Trophoblast cell (in vitro differentiated cells and primary cell): ENCODE measurements around the gene RACK1.
"Not testable (repeated sequence)": the region's sequence is repeated elsewhere in the genome, so short reads cannot be mapped to it uniquely, and the experiment has no call there.

Source experiments
- DNase-seq, 2 donors: peaks; one replicate each; pipeline ENCODE4 v3.0.0-alpha.2; 2016
- H2AFZ ChIP-seq: 2 replicates; pipeline ENCODE4 v1.6.1; 2013; ENCODE audit warnings: low read length, moderate library complexity, mild to moderate bottlenecking; ENCODE audit not compliant: insufficient read depth, poor library complexity
- H2AK5ac ChIP-seq: 2 replicates; pipeline ENCODE4 v1.6.1; 2013; ENCODE audit warnings: mild to moderate bottlenecking, low read length
- H2BK120ac ChIP-seq: 2 replicates; pipeline ENCODE4 v1.6.1; 2013; ENCODE audit warnings: low read length, mild to moderate bottlenecking, moderate library complexity; ENCODE audit not compliant: insufficient read depth, poor library complexity
- H2BK12ac ChIP-seq: 2 replicates; pipeline ENCODE4 v1.6.1; 2013; ENCODE audit warnings: mild to moderate bottlenecking, low read length, moderate library complexity
- H2BK5ac ChIP-seq: 2 replicates; pipeline ENCODE4 v1.6.1; 2013; ENCODE audit warnings: low read length, low read depth, moderate library complexity, mild to moderate bottlenecking; ENCODE audit not compliant: poor library complexity
- H3K14ac ChIP-seq: 2 replicates; pipeline ENCODE4 v1.6.1; 2013; ENCODE audit warnings: mild to moderate bottlenecking, low read length
- H3K18ac ChIP-seq: 2 replicates; pipeline ENCODE4 v1.6.1; 2013; ENCODE audit warnings: mild to moderate bottlenecking, low read length
- H3K23ac ChIP-seq: 2 replicates; pipeline ENCODE4 v1.6.1; 2013; ENCODE audit warnings: low read length
- H3K27ac ChIP-seq: 2 replicates; pipeline ENCODE4 v1.5.1; 2013; ENCODE audit warnings: low read depth, mild to moderate bottlenecking, inconsistent platforms, low read length, moderate library complexity
- H3K27me3 ChIP-seq: 2 replicates; pipeline ENCODE4 v1.6.1; 2013; ENCODE audit warnings: inconsistent platforms, mild to moderate bottlenecking, low read length, moderate library complexity; ENCODE audit not compliant: insufficient read depth
- H3K36me3 ChIP-seq, 2 experiments: 1 replicate in 1 of 2; 2 replicates in 1 of 2; pipeline ENCODE4 v1.6.1; 2013; ENCODE audit warnings: low read length in 2 of 2, mild to moderate bottlenecking in 2 of 2, moderate library complexity in 1 of 2; ENCODE audit not compliant: insufficient read depth in 2 of 2, control insufficient read depth in 1 of 2
- H3K4ac ChIP-seq: 2 replicates; pipeline ENCODE4 v1.6.1; 2013; ENCODE audit warnings: low read depth, mild to moderate bottlenecking, low read length, moderate library complexity
- H3K4me1 ChIP-seq, 2 experiments: 1 replicate in 1 of 2; 2 replicates in 1 of 2; pipeline ENCODE4 v1.6.1; 2013; ENCODE audit warnings: low read length in 2 of 2, mild to moderate bottlenecking in 2 of 2, moderate library complexity in 1 of 2; ENCODE audit not compliant: insufficient read depth in 2 of 2, control insufficient read depth in 1 of 2
- H3K4me2 ChIP-seq: 2 replicates; pipeline ENCODE4 v1.6.1; 2013; ENCODE audit warnings: inconsistent platforms, mild to moderate bottlenecking, low read length, moderate library complexity
- H3K4me3 ChIP-seq: 2 replicates; pipeline ENCODE4 v1.5.1; 2013; ENCODE audit warnings: mild to moderate bottlenecking, low read depth, low read length, inconsistent platforms
- H3K79me1 ChIP-seq: one replicate; pipeline ENCODE4 v1.6.1; 2013; ENCODE audit warnings: low read length
- H3K79me2 ChIP-seq: 2 replicates; pipeline ENCODE4 v1.6.1; 2013; ENCODE audit warnings: low read length, mild to moderate bottlenecking; ENCODE audit not compliant: control insufficient read depth, insufficient read depth, poor library complexity
- H3K9ac ChIP-seq: 2 replicates; pipeline ENCODE4 v1.6.1; 2013; ENCODE audit warnings: mild to moderate bottlenecking, low read length
- H3K9me3 ChIP-seq: 2 replicates; pipeline ENCODE4 v1.6.1; 2013; ENCODE audit warnings: low read depth, mild to moderate bottlenecking, control low read depth, inconsistent platforms, low read length; ENCODE audit not compliant: insufficient read depth
- H4K12ac ChIP-seq: 2 replicates; pipeline ENCODE4 v1.6.1; 2013; ENCODE audit warnings: low read depth, mild to moderate bottlenecking, low read length, moderate library complexity
- H4K8ac ChIP-seq: 2 replicates; pipeline ENCODE4 v1.6.1; 2013; ENCODE audit warnings: low read depth, mild to moderate bottlenecking, low read length, moderate library complexity
- H4K91ac ChIP-seq: one replicate; pipeline ENCODE4 v1.6.1; 2013; ENCODE audit warnings: low read depth, mild to moderate bottlenecking, low read length, moderate library complexity
- WGBS: extraction: QIAGEN DNeasy Blood & Tissue Kit; methylation state at CpG from one replicate; pipeline ENCODE4 v1.1.7; 2013; ENCODE audit warnings: missing lambda C conversion rate; ENCODE audit not compliant: insufficient read length, insufficient coverage; ENCODE audit errors: extremely low coverage; 5-methylcytosine and 5-hydroxymethylcytosine counted together

RACK1 gene

GRCh38 chr5:181212080-181212479, 31.6 kb downstream of the RACK1 start:
- H4K12ac ChIP-seq: no peak overlapping the region
- H2BK120ac ChIP-seq: no peak overlapping the region
- H3K14ac ChIP-seq: no peak overlapping the region
- no peaks in the 10 kb centered on the region for H3K36me3 ChIP-seq
- no CpG with 5 or more reads among the region's 6 CpGs for WGBS
- H3K18ac ChIP-seq: no peak overlapping the region
- H3K4me3 ChIP-seq: no peak overlapping the region
- no peak overlapping the region for H3K9ac ChIP-seq
- H3K4me2 ChIP-seq: no peak overlapping the region
- no peak overlapping the region for H2AK5ac ChIP-seq
- no peak overlapping the region for H3K23ac ChIP-seq
- no peaks in the 10 kb centered on the region for H3K27me3 ChIP-seq
- H3K9me3 ChIP-seq: no peaks in the 10 kb centered on the region
- H2BK5ac ChIP-seq: no peak overlapping the region
- H4K8ac ChIP-seq: no peak overlapping the region
- H2BK12ac ChIP-seq: no peak overlapping the region
- no peak overlapping the region for H2AFZ ChIP-seq
- H3K79me1 ChIP-seq: no peaks in the 10 kb centered on the region
- no peak for DNase-seq
- no peak overlapping the region for H3K27ac ChIP-seq
- H4K91ac ChIP-seq: no peak overlapping the region
- H3K4ac ChIP-seq: no peak overlapping the region
- H3K79me2 ChIP-seq: no peaks in the 10 kb centered on the region
- peaks cover 0 to under 1% of the 10 kb centered on the region in 2 experiments for H3K4me1 ChIP-seq

DNA sequence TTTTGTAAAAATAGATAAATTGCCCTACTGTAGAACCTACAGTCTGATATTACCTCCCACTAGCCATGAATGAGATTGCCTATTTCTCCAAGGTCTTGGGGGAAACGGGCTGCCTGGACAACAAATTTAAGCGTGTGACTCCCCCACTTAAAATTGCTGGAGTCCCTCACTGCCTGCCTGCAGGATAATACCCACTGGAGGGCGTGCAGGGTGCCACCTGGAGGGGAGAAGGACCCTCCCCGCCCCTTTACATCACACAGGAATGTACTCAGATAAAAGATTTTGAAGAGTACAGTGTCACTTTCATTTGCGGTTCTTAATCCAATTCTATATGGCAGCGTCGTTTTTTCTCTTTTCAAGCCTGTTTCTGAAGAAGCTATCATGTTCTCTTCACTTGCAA, 32.5 kb downstream of the RACK1 start:
- Histone ChIP-seq H2BK5ac (no peak overlapping the region), H3K4me3 (no peak overlapping the region), H3K36me3 (no peaks in the 10 kb centered on the region), H4K8ac (no peak overlapping the region), H4K12ac (no peak overlapping the region), H3K14ac (no peak overlapping the region), H3K18ac (no peak overlapping the region), H3K27ac (no peak overlapping the region), H2AK5ac (no peak overlapping the region), H3K79me2 (no peaks in the 10 kb centered on the region), H3K79me1 (no peaks in the 10 kb centered on the region), H3K9me3 (no peaks in the 10 kb centered on the region), H3K9ac (no peak overlapping the region), H3K4me1 (no peaks in the 10 kb centered on the region), H2BK120ac (no peak overlapping the region), H2BK12ac (no peak overlapping the region), H3K4me2 (no peak overlapping the region), H2AFZ (no peak overlapping the region), H4K91ac (no peak overlapping the region), H3K4ac (no peak overlapping the region), H3K23ac (no peak overlapping the region), H3K27me3 (peaks cover under 1% of the 10 kb centered on the region)
- WGBS: no CpG with 5 or more reads among the region's 7 CpGs
- no peak for DNase-seq

DNA sequence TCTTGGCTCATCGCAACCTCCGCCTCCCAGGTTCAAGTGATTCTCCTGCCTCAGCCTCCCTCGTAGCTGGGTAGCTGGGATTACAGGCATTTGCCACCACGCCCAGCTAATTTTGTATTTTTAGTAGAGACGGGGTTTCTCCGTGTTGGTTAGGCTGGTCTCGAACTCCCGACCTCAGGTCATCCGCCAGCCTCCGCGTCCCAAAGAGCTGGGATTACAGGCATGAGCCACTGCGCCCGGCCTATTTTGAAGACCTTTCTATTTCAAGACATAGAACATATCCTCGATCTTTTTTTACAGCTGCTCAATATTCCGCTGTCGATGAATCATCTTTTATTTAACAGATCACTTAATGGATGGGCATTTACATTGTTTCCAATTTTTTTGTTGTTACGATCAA, 33.0 kb downstream of the RACK1 start:
- not testable (repeated sequence) for H3K23ac ChIP-seq, H3K4me3 ChIP-seq, H3K27me3 ChIP-seq, H3K4me2 ChIP-seq, H4K91ac ChIP-seq, H2BK5ac ChIP-seq, H3K9me3 ChIP-seq, H3K18ac ChIP-seq, H3K4me1 ChIP-seq, H3K79me2 ChIP-seq, H2AFZ ChIP-seq, H3K27ac ChIP-seq, H3K79me1 ChIP-seq, H3K14ac ChIP-seq, H2BK120ac ChIP-seq, H4K12ac ChIP-seq, H4K8ac ChIP-seq, H2AK5ac ChIP-seq, H3K36me3 ChIP-seq, H3K4ac ChIP-seq, H2BK12ac ChIP-seq, H3K9ac ChIP-seq
- WGBS: no CpG with 5 or more reads among the region's 17 CpGs
- peak in 1 of 2 donors; percentile 15 for DNase-seq

DNA sequence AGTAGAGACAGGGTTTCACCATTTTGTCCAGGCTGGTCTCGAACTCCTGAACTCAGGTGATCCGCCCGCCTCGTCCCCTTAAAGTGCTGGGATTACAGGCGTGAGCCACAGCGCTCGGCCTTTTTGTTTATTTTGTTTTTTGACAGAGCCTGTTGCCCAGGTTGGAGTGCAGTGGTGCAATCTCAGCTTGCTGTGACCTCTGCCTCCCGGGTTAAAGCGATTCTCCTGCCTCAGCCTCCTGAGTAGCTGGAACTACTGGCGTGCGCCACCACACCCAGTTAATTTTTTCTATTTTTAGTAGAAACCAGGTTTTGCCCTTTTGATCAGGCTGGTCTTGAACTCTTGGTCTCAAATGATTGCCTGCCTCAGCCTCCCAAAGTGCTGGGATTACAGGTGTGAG, 33.6 kb downstream of the RACK1 start:
- not testable (repeated sequence) for H2AK5ac ChIP-seq, H3K79me2 ChIP-seq, H2BK120ac ChIP-seq, H3K36me3 ChIP-seq, H3K23ac ChIP-seq, H3K18ac ChIP-seq, H2BK12ac ChIP-seq, H2AFZ ChIP-seq, H4K91ac ChIP-seq, H4K12ac ChIP-seq, H3K9ac ChIP-seq, H3K14ac ChIP-seq, H3K4me1 ChIP-seq, H4K8ac ChIP-seq, H3K9me3 ChIP-seq, H3K27ac ChIP-seq, H3K79me1 ChIP-seq, H3K4me2 ChIP-seq, H2BK5ac ChIP-seq, H3K4me3 ChIP-seq, H3K4ac ChIP-seq
- no CpG with 5 or more reads among the region's 11 CpGs for WGBS
- DNase-seq: peak in 1 of 2 donors; percentile 60
- H3K27me3 ChIP-seq: peaks cover 11% of the 10 kb centered on the region
